ENCODE measurements around the gene CD300A.
"Not testable (repeated sequence)": the region's sequence is repeated elsewhere in the genome, so short reads cannot be mapped to it uniquely, and the experiment has no call there.

CD300A gene

DNA sequence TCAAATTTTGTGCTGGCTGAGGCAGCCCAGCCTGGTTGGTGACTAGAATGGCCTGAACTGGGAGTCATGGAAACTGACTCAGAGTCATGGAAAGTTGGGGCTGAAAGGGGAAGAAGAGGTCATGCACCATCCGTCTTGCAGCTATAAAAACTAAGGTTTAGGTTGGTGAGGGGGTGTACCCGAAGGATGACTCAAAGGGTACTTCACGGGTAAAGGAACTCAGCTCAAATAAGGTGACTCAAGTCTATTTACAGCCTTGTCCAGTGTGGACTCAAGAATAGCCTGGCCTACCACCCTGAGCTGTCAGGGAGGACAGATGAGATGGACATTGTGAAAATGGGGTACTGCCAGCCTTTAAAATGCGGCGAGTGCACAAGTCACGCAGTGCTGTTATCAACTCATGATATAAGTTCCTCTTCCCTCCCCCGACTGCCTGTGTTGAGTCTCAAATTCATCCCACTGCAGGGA, 46.2 kb downstream of the CD300A start:
- no peak for TF ChIP-seq JUND (IDR thresholded peaks at IDR 0.05; ENCODE audit: low read depth)
- in situ Hi-C loops (cut with HindIII; ENCODE audit: low pct_unique_long_range_greater_than_20kb, low sequenced_read_pairs): no loop called here
- DNase-seq (ENCODE audit: low read depth in 1 of 2, low spot score in 1 of 2): no peak

DNA sequence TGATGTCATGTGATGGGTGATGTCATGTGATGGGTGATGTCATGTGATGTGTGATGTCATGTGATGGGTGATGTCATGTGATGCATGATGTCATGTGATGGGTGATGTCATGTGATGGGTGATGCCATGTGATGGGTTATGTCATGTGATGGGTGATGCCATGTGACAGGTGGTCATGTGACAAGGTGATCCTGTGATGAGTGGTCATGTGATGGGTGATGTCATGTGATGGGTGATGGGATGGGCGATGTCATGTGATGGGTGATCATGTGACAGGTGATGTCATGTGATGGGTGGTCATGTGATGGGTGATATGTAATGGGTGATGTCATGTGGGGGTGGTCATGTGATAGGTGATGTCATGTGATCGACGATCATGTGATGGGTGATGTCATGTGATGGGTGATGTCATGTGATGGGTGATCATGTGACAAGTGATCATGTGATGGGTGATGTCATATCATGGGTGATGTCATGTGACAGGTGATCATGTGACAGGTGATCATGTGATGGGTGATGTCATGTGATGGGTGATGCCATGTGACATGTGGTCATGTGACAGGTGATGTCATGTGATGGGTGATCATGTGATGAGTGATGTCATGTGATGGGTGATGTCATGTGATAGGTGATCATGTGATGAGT, 47.7 kb downstream of the CD300A start:
- no peak for TF ChIP-seq JUND (IDR thresholded peaks at IDR 0.05; ENCODE audit: low read depth)
- peak in 1 of 2 experiments; percentile 86 for DNase-seq (ENCODE audit: low read depth in 1 of 2, low spot score in 1 of 2)
- in situ Hi-C loops (cut with HindIII; ENCODE audit: low pct_unique_long_range_greater_than_20kb, low sequenced_read_pairs): no loop called here

DNA sequence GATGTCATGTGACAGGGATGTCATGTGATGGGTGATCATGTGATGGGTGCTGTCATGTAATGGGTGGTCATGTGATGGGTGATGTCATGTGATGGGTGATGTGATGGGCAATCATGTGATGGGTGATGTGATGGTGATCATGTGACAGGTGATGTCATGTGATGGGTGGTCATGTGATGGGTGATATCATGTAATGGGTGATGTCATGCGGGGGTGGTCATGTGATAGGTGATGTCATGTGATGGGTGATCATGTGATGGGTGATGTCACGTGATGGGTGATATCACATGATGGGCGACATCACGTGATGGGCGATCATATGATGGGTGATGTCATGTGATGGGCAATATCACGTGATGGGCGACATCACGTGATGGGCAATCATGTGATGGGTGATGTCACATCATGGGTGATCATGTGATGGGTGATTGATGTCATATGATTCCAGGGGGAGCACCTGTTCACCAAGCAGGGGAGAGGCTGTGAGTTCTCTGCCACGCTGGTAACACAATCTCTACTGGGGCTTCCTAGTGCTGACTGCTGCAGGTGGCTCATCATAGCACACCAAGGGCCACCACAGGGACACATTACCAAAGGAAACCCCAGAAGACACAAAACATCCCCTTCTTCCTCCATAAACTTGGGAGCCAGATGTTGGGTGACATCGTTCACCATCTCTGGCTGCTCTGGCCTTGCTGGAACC, 48.3 kb downstream of the CD300A start:
- no peak for DNase-seq (ENCODE audit: low read depth in 1 of 2, low spot score in 1 of 2)
- no peak for TF ChIP-seq JUND (IDR thresholded peaks at IDR 0.05; ENCODE audit: low read depth)
- in situ Hi-C loops (cut with HindIII; ENCODE audit: low pct_unique_long_range_greater_than_20kb, low sequenced_read_pairs): no loop called here

DNA sequence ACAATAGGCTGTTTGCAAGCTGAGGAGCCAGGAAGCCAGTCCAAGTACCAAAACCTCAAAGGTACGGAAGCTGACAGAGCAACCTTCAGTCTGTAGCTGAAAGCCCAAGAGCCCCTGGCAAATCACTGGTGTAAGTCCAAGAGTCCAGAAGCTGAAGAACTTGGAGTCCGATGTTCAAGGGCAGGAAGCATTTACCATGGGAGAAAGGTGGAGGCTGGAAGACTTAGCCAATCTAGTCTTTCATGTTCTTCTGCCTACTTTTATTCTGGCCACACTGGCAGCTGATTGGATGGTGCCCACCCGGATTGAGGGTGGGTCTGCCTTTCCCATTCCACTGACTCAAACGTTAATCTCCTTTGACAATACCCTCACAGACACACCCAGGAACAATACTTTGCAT, 49.5 kb downstream of the CD300A start:
- no peak for TF ChIP-seq JUND (IDR thresholded peaks at IDR 0.05; ENCODE audit: low read depth)
- in situ Hi-C loops (cut with HindIII; ENCODE audit: low pct_unique_long_range_greater_than_20kb, low sequenced_read_pairs): no loop called here
- DNase-seq (ENCODE audit: low read depth in 1 of 2, low spot score in 1 of 2): no peak

DNA sequence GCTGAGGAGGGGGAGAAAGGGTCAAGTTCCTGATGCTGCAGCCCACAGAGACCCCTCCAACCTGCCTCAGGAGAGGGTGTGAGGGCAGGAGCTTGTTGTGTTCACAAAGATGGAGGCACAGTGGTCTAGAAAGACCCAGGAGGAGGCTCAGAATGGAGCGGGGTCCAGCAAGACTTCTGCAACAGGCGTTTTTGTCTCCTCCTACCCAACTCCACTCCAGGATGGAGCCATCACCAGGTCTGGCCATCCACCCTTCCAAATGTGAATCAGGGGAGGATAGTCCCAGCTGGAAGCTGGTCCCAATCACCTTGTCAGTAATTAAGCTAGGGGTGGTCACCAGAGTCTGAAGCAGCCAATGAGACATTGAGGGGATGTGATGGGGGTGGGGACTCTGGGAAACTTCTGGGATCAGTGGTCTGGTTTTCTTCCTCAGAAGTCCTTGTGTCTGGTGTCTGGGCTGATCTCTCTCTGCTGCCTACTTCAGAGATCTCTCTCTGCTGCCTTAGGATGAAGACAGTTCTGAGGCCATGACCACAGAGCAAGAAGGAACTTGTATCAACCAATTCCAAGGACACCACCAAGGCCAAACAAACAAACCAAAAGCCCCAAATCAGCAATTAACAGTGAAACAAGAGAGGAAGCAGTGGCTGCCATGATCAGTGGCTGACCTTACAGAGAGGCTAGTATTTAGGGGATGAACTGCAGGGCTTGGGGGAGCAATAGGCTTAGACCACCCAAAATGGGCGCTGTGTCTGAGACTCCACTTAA, 50.3 kb downstream of the CD300A start:
- in situ Hi-C loops (cut with HindIII; ENCODE audit: low pct_unique_long_range_greater_than_20kb, low sequenced_read_pairs): no loop called here
- TF ChIP-seq JUND (IDR thresholded peaks at IDR 0.05; ENCODE audit: low read depth): no peak
- DNase-seq (ENCODE audit: low read depth in 1 of 2, low spot score in 1 of 2): no peak

DNA sequence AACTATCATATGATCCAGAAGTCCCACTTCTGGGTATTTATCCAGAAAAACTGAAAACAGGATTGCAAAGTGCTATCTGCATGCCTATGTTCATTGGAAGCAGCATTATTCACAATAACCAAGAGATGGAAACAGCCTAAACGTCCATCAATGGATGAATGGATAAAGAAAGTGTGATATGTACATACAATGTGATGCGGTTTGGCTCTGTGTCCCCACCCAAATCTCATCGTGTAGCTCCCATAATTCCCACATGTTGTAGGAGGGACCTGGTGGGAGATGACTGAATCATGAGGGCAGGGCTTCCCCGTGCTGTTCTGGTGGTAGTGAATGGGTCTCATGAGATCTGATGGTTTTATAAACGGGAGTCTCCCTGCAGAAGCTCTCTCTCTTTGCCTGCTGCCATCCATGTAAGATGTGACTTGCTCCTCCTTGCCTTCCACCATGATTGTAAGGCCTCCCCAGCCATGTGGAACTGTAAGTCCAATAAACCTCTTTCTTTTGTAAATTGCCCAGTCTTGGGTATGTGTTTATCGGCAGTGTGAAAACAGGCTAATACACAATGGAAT, 52.1 kb downstream of the CD300A start:
- in situ Hi-C loops (cut with HindIII; ENCODE audit: low pct_unique_long_range_greater_than_20kb, low sequenced_read_pairs); DNase-seq (ENCODE audit: low read depth in 1 of 2, low spot score in 1 of 2): not testable (repeated sequence)

DNA sequence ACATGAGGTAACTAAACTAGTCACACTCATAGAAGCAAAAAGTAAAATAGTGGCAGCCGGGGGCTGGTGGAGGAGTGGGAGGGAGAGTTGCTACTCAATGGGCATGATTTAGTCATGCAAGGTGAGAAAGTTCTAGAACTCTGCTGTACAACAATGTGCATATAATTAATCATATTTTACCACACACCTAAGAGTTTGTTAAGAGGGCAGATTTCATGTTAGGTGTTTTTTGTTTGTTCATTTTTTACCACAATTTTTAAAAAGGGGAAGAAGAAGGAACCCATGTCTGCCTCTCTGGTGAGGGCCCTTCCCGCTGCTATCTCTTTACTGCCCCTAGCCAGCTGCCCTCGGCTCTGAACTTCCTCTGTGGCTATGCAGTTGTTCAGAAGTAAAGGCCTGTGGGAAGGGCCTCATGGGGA, 53.6 kb downstream of the CD300A start:
- DNase-seq (ENCODE audit: low read depth in 1 of 2, low spot score in 1 of 2): no peak
- TF ChIP-seq JUND (IDR thresholded peaks at IDR 0.05; ENCODE audit: low read depth): no peak
- in situ Hi-C loops (cut with HindIII; ENCODE audit: low pct_unique_long_range_greater_than_20kb, low sequenced_read_pairs): no loop called here

DNA sequence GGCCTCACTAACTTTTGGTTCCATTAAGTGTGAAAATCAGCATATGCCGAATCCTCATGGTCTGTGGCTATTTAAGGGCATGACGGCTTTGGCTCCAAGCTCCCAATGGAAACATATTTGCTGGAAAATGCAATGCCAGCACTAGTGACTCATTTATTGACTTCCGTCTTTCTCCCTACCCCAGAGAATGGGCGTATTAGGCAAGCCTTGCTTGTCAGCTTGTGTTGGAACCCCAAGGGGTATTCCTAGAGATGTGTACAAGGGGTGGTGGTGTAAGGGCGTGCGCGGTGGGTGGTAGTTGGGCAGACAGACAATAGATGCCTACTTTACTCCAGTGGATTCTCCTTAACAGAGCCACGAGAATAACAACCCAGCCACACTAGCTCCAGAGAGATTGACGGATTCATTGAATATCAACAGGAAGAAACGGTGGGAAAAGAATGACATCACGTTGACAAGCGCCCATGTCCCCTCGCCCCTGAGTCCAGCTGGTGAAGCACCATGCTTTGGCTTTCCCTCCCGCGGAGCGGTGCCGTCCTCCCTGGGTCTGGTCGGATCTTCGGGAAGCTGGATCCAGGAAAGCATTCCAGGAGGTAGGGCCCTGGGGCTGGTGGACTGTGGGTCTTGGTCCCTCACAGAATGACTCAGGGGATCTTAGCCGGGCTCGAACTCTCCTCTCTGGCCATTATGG, 54.5 kb downstream of the CD300A start:
- in situ Hi-C loops (cut with HindIII; ENCODE audit: low pct_unique_long_range_greater_than_20kb, low sequenced_read_pairs): no loop called here
- no peak for TF ChIP-seq JUND (IDR thresholded peaks at IDR 0.05; ENCODE audit: low read depth)
- no peak for DNase-seq (ENCODE audit: low read depth in 1 of 2, low spot score in 1 of 2)

DNA sequence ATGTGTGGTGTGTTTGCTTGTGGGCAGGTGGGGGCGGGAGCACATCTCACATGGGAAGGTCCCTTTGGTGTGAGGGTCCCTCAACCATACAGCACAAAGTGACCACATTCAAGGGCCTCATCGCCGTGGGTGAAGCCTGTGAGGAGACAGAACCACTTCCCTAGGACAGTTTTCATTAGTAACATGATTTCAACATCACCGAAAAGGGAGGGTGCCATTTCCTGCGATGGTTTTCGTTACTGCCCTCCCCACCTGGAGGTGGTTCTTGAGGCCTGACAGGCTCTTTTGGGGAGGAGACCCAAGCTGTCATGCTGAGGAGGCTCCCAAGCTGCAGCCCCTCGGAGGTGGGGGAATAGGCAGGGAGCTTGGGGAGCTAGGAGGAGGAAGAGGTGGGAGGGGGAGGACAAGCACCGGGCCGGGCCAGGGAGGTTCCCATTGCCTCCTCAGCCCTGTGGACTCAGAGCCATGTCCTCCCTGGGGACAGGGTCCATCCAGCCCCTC, 55.3 kb downstream of the CD300A start:
- in situ Hi-C loops (cut with HindIII; ENCODE audit: low pct_unique_long_range_greater_than_20kb, low sequenced_read_pairs): no loop called here
- DNase-seq (ENCODE audit: low read depth in 1 of 2, low spot score in 1 of 2): no peak
- no peak for TF ChIP-seq JUND (IDR thresholded peaks at IDR 0.05; ENCODE audit: low read depth)

DNA sequence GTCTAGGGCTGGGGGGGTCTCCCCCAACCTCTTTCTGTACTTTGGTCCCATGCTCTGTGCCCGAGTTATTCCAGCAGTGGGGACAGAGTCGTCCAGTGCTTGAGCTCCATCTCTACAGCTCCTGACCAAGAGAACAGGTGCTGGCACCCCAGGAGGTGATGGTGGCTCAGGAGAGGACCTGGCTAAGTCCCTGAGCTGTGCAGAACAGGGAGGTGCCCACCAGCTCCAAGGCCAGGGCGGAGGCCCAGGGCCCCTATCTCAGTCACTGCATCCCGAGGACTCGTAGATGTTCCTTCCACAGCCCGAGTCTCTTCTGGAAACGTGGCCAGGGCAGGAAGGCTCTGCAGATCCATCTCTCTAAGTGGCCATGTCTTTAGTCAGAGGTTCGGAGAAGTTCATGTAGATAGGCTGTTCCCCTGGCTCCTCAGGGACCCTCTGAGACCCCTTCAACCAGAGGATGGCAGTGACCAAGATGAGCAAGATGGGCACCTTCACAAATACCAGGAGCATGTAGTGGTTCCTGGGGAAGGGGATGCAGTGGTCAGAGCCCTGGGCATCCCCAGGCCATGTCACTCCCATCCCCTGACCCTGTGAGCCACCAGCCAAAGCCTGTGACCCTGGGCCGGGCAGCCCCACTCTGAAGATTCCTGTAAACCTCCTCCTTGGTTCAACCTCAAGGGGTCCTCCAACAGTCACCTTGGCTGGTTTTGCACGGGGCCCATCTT, 56.1 kb downstream of the CD300A start:
- DNase-seq (ENCODE audit: low read depth in 1 of 2, low spot score in 1 of 2): no peak
- in situ Hi-C loops (cut with HindIII; ENCODE audit: low pct_unique_long_range_greater_than_20kb, low sequenced_read_pairs): no loop called here
- no peak for TF ChIP-seq JUND (IDR thresholded peaks at IDR 0.05; ENCODE audit: low read depth)

DNA sequence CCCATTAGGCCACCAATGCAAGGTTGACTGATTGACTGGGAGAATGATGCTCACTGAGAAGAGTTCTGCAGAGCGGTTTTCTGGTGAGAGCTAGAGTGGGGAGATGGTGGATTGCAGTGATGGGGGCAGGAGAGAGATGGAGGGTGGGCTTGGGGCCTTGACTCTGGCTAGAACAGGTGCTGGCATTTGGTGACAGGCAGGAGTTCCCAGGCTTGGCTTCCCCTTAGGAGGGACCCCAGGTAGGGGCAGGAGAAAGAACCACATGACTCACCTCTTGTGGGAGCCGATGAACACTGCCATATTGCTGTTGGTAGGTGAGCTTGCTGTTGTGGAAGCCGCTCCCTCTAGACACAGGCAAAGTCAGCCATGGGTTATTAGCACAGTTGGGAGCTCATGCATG, 56.9 kb downstream of the CD300A start:
- TF ChIP-seq JUND (IDR thresholded peaks at IDR 0.05; ENCODE audit: low read depth): no peak
- in situ Hi-C loops (cut with HindIII; ENCODE audit: low pct_unique_long_range_greater_than_20kb, low sequenced_read_pairs): no loop called here
- no peak for DNase-seq (ENCODE audit: low read depth in 1 of 2, low spot score in 1 of 2)
